Measurements from ENCODE around the gene SSTR4. TPM values are rescaled to one million over a fixed set of nuclear protein-coding genes. Genes with fewer than 3 reads are reported as not detected.

The SSTR4 gene
- total RNA-seq, 3 donors from 2014 or later (not counting 1 experiment from before 2014, with no cell fraction given): not detected

DNA sequence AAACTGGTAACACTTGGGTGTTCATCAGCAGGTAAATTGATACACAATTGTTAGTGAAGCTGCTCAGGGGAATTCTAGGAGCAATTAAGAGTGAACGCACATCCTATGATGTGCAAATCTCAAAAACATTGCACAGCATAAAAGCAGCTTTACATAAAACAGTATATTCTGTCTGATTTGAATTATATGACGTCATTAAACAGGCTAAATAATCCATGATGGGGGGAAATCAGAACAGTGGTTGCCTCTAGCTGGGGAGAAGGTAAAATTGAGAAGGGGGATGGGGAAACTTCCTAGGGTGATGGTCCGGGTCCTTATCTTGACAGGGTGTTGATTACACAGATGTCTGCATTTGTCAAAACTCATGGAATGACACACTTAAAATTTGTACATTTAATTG, 31.7 kb downstream of the SSTR4 start:
- no peaks in the 10 kb centered on the region for H3K27me3 Mint-ChIP-seq (ENCODE audit: low read depth in 2 of 2)

DNA sequence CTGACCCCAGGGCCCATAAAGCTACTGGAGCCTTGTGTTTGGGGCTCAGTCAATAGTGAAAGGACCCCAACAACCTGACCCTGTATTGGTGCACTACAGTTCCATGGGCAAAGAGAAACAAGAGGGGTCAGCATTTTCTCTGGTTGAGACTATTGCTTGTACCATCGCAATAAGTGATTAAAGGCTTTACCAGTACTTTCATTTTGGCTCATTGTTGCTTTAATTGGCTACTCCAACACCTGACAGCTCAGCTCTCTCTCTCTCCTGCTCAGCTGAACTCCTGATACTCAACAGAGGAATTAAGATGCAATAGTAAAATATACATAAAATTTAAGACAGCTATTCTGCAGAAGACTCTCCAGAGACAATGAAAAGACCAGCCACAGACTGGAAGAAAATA, 33.2 kb downstream of the SSTR4 start:
- no peaks in the 10 kb centered on the region for H3K27me3 Mint-ChIP-seq (ENCODE audit: low read depth in 2 of 2)
- no peak overlapping the region for H3K27ac Mint-ChIP-seq
- DNase-seq: no peak
- ATAC-seq: no peak
- H3K4me1 Mint-ChIP-seq: no peaks in the 10 kb centered on the region
- Histone ChIP-seq H3K36me3 (ENCODE audit: control insufficient read depth, insufficient read depth, low read length) (no peaks in the 10 kb centered on the region), H3K27ac (ENCODE audit: low read length) (no peak overlapping the region), H3K27me3 (ENCODE audit: control insufficient read depth, insufficient read depth, low read length) (no peaks in the 10 kb centered on the region), H3K4me3 (ENCODE audit: low read length) (no peak overlapping the region), H3K4me1 (ENCODE audit: control insufficient read depth, insufficient read depth, low read length) (no peaks in the 10 kb centered on the region), H3K9me3 (ENCODE audit: control insufficient read depth, insufficient read depth, low read length) (no peaks in the 10 kb centered on the region)
- no peak overlapping the region for H3K4me3 Mint-ChIP-seq
- H3K9me3 Mint-ChIP-seq: no peaks in the 10 kb centered on the region
- intact Hi-C loops (cut with micrococcal nuclease): no loop called here
- WGBS (ENCODE audit: insufficient coverage): 84% methylated on average over 1 of the region's 1 CpG
- H3K36me3 Mint-ChIP-seq: no peaks in the 10 kb centered on the region
- TF ChIP-seq, protein P1, sequence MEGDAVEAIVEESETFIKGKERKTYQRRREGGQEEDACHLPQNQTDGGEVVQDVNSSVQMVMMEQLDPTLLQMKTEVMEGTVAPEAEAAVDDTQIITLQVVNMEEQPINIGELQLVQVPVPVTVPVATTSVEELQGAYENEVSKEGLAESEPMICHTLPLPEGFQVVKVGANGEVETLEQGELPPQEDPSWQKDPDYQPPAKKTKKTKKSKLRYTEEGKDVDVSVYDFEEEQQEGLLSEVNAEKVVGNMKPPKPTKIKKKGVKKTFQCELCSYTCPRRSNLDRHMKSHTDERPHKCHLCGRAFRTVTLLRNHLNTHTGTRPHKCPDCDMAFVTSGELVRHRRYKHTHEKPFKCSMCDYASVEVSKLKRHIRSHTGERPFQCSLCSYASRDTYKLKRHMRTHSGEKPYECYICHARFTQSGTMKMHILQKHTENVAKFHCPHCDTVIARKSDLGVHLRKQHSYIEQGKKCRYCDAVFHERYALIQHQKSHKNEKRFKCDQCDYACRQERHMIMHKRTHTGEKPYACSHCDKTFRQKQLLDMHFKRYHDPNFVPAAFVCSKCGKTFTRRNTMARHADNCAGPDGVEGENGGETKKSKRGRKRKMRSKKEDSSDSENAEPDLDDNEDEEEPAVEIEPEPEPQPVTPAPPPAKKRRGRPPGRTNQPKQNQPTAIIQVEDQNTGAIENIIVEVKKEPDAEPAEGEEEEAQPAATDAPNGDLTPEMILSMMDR (IDR thresholded peaks at IDR 0.05): no peak

More for the DNA sequence above, 31.7 kb downstream of the SSTR4 start:
- Histone ChIP-seq H3K9me3 (ENCODE audit: control insufficient read depth, insufficient read depth, low read length) (no peaks in the 10 kb centered on the region), H3K27me3 (ENCODE audit: control insufficient read depth, insufficient read depth, low read length) (no peaks in the 10 kb centered on the region), H3K27ac (ENCODE audit: low read length) (no peak overlapping the region), H3K36me3 (ENCODE audit: control insufficient read depth, insufficient read depth, low read length) (no peaks in the 10 kb centered on the region), H3K4me1 (ENCODE audit: control insufficient read depth, insufficient read depth, low read length) (no peaks in the 10 kb centered on the region), H3K4me3 (ENCODE audit: low read length) (no peak overlapping the region)
- H3K4me3 Mint-ChIP-seq: no peak overlapping the region
- H3K4me1 Mint-ChIP-seq: no peaks in the 10 kb centered on the region
- no peak for DNase-seq
- TF ChIP-seq, protein P1 (IDR thresholded peaks at IDR 0.05): no peak
- no peak overlapping the region for H3K27ac Mint-ChIP-seq
- intact Hi-C loops (cut with micrococcal nuclease): no loop called here
- no peaks in the 10 kb centered on the region for H3K36me3 Mint-ChIP-seq
- 81% methylated on average over 2 of the region's 3 CpGs for WGBS (ENCODE audit: insufficient coverage)
- no peak for ATAC-seq
- H3K9me3 Mint-ChIP-seq: no peaks in the 10 kb centered on the region

DNA sequence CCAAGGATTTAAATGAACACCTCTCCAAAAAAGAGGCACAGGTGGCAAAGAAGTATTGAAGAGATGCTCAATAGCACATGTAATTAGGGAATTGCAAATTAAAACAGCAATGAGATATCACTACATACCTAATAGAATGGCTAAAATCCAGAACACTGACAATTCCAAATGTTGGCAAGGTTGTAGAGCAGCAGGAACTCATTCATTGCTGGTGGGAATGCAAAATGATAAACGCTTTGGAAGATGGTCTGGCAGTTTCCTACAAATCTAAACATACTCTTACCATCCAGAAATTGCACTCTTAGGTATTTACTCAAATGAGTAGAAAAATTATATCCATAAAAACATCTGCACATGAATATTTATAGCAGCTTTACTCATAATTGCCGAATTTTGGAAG, 34.0 kb downstream of the SSTR4 start:
- H3K4me1 Mint-ChIP-seq: no peaks in the 10 kb centered on the region
- H3K27ac Mint-ChIP-seq: no peak overlapping the region
- intact Hi-C loops (cut with micrococcal nuclease): no loop called here
- TF ChIP-seq, protein P1 (IDR thresholded peaks at IDR 0.05): no peak
- H3K9me3 ChIP-seq (ENCODE audit: control insufficient read depth, insufficient read depth, low read length): no peaks in the 10 kb centered on the region
- no peak for ATAC-seq
- H3K4me3 Mint-ChIP-seq: no peak overlapping the region
- H3K27me3 Mint-ChIP-seq (ENCODE audit: low read depth in 2 of 2): no peaks in the 10 kb centered on the region
- H3K36me3 ChIP-seq (ENCODE audit: control insufficient read depth, insufficient read depth, low read length): no peaks in the 10 kb centered on the region
- no peaks in the 10 kb centered on the region for H3K4me1 ChIP-seq (ENCODE audit: control insufficient read depth, insufficient read depth, low read length)
- H3K27me3 ChIP-seq (ENCODE audit: control insufficient read depth, insufficient read depth, low read length): no peaks in the 10 kb centered on the region
- H3K36me3 Mint-ChIP-seq: no peaks in the 10 kb centered on the region
- H3K27ac ChIP-seq (ENCODE audit: low read length): no peak overlapping the region
- no peaks in the 10 kb centered on the region for H3K9me3 Mint-ChIP-seq
- no CpG with 5 or more reads among the region's 2 CpGs for WGBS (ENCODE audit: insufficient coverage)
- DNase-seq: no peak
- H3K4me3 ChIP-seq (ENCODE audit: low read length): no peak overlapping the region

DNA sequence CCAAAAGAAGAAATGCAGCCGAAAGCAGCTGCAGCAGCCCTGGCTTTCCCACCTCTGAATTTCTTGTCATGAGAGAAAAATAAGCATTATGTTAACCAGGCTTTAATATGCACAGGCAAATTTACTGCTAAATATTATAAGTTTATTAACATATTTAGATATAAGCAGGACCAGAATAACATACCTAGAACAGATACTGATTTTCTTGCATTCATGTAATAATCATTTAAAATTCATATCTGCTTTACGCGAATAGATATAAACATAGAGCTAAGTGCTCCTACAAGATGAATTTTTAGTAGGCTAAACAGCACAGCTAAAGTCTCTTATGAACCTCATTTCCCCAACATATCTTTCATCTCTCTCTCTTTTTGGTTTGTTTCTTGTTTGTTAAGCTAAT, 36.3 kb downstream of the SSTR4 start:
- no peak overlapping the region for H3K4me3 Mint-ChIP-seq
- TF ChIP-seq, protein P1 (IDR thresholded peaks at IDR 0.05): no peak
- no peaks in the 10 kb centered on the region for H3K4me1 Mint-ChIP-seq
- no peaks in the 10 kb centered on the region for H3K27me3 ChIP-seq (ENCODE audit: control insufficient read depth, insufficient read depth, low read length)
- no peak overlapping the region for H3K4me3 ChIP-seq (ENCODE audit: low read length)
- intact Hi-C loops (cut with micrococcal nuclease): no loop called here
- H3K4me1 ChIP-seq (ENCODE audit: control insufficient read depth, insufficient read depth, low read length): no peaks in the 10 kb centered on the region
- WGBS (ENCODE audit: insufficient coverage): 93% methylated on average over 1 of the region's 3 CpGs
- H3K27ac ChIP-seq (ENCODE audit: low read length): no peak overlapping the region
- H3K27ac Mint-ChIP-seq: no peak overlapping the region
- DNase-seq: no peak
- no peaks in the 10 kb centered on the region for H3K27me3 Mint-ChIP-seq (ENCODE audit: low read depth in 2 of 2)
- no peaks in the 10 kb centered on the region for H3K36me3 Mint-ChIP-seq
- no peaks in the 10 kb centered on the region for H3K36me3 ChIP-seq (ENCODE audit: control insufficient read depth, insufficient read depth, low read length)
- H3K9me3 ChIP-seq (ENCODE audit: control insufficient read depth, insufficient read depth, low read length): no peaks in the 10 kb centered on the region
- no peak for ATAC-seq
- H3K9me3 Mint-ChIP-seq: no peaks in the 10 kb centered on the region

Data from natural killer cell (primary cell).